Astrocyte of the spinal cord (primary cell): ENCODE results near the gene URB1.

Experiments
- DNase-seq: peaks from one replicate; pipeline ENCODE4 v3.0.0; 2011; ENCODE audit warnings: low read depth, low spot score
- H3K4me3 ChIP-seq: 2 replicates; pipeline ENCODE4 v1.5.1; 2011; ENCODE audit warnings: low read depth, mild to moderate bottlenecking, low read length, moderate library complexity
- CTCF ChIP-seq: IDR thresholded peaks from 2 replicates; pipeline ENCODE4 v1.5.1; 2012; ENCODE audit warnings: low read depth, mild to moderate bottlenecking, low read length, inconsistent platforms
- in situ Hi-C: cut with HindIII; loops from 2 replicates; pipeline ENCODE4 v1.10.0; 2017; ENCODE audit warnings: low sequenced_read_pairs

URB1 gene

DNA sequence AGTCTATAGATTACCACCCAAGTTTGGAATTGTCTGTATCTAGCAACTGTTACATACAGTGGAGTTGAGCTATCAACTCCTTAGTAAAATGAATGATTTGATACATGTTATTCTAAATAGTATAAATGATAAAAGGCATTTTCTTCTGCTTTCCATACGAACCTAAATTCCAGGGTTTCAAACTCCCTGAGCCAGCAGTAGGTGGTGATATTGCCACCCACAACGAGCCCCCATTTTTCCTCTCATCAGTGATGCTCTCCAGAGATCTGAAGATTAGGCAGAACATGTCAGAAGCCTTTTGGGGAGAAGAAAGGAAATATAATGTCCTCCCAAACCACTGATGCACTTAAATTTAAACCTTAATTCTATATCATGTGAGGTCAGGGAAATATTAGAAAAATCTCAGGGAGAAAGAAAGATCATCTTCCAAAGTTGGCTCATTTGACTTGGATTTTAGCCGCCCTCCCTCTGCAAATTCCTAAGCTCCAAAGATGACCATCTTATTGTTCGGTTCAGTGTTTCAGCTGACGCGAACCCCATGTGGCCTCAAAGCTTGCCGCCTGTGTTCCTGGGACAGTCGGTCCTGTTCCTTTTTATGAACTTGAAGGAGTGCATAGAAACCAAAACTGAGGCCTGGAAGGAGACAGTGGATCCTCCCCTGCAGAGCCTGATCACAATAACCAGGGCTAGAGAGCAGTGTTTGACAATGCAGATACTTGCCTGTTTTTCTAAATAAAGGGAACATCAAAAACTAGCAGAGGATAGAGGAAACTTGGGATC is 22.0 kb upstream of the URB1 start:
- no peak overlapping the region for H3K4me3 ChIP-seq
- in situ Hi-C loops, result no loop called here
- peak; percentile 53 for TF ChIP-seq CTCF
- DNase-seq, result peak; percentile 67

DNA sequence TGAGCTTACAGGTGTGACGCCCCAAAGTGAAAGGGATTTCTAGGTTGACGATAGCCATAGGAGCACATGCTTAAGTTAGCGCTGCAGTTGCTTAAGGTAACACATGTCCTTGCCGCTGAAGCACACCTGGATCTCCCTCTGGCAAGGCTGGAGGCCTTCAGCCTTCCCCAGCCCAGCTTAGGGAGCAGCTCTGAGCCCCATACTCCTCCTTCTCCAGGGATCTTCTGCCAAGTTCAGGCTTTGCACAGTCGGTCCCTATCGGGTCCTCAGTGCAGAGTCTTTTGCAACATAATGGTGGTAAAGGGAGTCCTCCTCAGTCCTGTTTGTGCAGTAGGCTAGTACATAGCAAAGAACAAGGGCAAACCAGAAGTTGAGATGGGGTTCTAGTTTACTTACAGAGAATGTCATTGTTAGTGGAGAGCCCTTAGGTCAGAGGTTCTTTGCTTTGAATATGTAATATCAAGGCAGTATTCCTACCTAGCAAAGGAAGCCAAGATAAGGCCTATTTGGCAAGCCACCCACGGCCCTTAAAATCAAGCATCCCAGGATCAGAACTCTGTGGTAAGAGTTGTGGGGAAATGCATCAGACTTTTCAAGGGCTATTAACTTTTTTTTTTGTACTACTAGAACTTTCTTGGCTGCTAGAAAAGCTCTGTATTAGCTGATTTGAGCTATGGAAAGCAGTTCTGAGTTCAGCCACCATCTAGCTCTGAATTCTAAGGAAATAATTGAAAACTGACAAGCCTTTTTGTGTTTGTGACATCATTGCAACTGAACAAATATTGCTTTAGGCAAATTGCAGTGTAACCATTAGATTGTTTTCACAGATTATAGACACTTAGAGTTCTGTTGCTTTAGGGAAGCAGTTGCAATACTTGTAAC is 21.1 kb upstream of the URB1 start:
- DNase-seq, result peak; percentile 69
- in situ Hi-C loops, result no loop called here
- TF ChIP-seq CTCF, result no peak
- H3K4me3 ChIP-seq, result peak overlapping the region; percentile 53

DNA sequence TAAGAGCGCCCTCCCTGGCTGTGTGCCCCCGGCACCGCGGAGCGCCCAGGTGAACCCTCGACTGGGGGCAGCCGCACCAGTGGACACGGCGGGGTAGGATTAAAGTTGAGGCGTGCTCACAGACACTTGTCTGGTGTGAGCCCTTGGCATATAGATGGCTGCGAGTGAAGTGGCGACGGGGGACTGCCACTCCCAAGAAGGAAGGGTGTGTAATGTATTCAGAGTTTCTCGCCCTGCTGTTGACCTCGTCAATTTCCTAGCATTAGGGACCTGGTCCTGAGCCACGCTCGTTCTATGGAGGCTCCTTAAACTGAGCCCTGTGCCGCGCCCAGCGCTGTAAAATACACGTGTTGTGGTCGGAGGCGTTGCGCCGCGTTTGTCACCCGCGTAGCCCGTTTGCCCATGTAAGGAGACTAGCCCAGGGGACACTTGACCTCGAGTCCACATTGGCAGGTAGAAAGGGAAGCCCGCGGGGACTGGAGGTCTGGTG is 20.2 kb upstream of the URB1 start:
- H3K4me3 ChIP-seq, result peak overlapping the region; percentile 53
- peak; percentile 4 for TF ChIP-seq CTCF
- in situ Hi-C loops, result no loop called here
- peak; percentile 23 for DNase-seq

GRCh38 chr21:32412162-32413014 is 19.6 kb upstream of the URB1 start, which contains the start of gene EVA1C:
Gene EVA1C (plus strand): TSS chr21:32412706. CDS start chr21:32412854, 148 bp downstream.
- peak within 1 kb of the TSS; percentile 53 for H3K4me3 ChIP-seq
- in situ Hi-C loops, result no loop called here
- DNase-seq, result peak; percentile 19
- TF ChIP-seq CTCF, result no peak

GRCh38 chr21:32411350-32412161 is 18.7 kb upstream of the URB1 start:
- in situ Hi-C loops, result no loop called here
- no peak for TF ChIP-seq CTCF
- peak overlapping the region; percentile 53 for H3K4me3 ChIP-seq
- peak; percentile 66 for DNase-seq
